ENCODE measurements around the gene TAF4.
"Not testable (repeated sequence)": the region's sequence is repeated elsewhere in the genome, so short reads cannot be mapped to it uniquely, and the experiment has no call there.

TAF4 gene

DNA sequence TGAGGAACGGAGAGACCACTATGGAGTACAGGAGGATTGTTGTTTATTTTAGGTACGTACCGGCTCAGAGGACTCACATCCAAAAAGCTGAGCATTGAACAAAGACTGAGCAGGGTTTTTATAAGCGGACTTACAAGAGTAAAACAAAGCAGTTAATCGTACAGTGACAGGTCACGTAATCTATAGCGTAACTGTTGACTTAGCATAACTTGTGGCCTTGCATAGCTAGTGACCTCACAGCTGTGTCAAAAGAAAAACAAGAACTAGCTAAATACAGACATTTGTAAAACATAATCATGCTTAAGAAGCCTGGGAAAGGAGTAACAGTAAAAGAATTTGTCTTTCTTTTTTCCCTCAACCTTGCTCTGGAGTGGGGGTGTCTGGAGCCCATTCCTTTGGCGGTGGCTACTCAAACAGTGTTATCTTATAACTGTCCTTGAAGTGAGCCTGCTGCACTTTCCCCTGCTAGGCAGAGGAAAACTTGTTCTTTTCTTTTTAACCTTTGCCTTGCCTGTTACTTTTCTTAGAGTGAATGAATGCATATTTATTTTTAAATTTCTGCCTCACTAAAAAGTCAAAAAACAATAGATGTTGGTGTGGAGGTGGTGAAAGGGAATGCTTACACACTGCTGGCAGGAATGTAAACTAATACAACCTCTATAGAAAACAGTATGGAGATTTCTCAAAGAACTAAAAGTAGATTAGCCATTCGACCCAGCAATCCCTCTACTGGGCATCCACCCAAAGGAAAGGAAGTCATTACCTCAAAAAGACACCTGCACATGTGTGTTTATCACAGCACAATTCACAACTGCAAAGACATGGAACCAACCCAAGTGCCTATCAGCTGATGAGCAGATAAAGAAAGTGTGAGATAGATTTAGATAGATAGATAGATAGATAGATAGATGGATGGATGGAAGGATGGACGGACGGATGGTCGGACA lies 109.0 kb downstream of the TAF4 start:
- DNase-seq = no peak

DNA sequence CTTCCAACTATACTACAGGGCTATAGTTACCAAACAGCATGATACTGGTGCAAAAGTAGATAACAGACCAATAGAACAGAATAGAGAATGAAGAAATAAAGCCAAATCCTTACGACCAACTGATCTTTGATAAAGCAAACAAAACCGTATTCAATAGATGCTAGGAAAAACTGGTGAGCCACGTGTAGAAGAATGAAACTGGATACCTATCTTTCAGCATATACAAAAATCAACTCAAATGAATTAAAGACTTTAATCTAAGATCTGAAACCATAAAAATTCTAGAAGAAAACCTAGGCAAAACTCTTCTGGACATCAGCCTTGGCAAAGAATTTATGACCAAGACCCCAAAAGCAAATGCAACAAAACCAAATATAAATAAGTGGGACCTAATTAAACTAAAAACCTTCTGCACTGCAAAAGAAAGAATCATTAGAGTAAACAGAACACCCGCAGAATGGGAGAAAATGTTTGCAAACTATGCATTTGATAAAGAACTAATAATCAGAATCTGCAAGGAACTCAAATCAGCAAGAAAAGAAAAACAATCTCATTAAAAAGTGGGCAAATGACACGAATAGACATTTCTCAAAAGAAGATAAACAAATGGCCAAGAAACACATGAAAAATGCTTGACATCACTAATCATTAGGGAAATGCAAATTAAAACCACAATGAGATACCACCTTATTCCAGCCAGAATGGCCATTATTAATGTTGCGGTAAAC lies 109.8 kb downstream of the TAF4 start:
- no peak for DNase-seq

DNA sequence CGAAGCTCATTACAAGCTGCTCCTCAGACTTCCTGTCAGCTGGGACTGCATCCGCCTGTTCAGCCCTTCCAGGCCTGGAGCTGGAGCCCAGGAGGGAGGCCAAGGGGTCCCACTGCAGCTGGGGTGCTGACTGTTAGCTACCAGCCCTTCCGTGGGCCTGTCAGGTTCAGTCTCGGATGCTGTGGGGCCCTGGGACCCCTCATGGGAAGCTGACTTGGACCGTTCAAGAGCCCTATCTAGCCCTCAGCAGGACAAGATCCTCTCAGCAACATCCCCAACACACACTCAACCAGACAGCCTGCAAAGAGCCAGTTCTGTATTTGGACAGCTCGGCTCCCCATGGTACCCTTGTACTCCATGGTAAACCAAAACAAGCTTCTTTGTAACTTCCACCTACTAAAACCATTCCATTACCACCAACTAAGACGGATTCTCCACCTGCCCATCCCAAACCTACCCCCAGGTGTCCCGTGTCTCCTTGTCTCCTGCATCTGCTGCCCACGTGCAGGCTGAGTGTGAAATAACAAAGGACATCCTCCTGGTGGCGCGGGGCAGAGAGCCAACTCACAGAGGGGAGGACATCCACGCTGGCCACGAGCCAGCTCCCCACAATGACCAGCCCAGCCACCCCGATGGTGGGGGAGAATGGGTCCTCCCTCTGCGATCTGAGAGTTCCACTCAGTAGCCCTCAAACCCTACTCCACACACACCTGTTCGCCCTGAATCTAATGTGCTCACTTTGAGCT lies 111.2 kb downstream of the TAF4 start:
- DNase-seq = peak; percentile 35

DNA sequence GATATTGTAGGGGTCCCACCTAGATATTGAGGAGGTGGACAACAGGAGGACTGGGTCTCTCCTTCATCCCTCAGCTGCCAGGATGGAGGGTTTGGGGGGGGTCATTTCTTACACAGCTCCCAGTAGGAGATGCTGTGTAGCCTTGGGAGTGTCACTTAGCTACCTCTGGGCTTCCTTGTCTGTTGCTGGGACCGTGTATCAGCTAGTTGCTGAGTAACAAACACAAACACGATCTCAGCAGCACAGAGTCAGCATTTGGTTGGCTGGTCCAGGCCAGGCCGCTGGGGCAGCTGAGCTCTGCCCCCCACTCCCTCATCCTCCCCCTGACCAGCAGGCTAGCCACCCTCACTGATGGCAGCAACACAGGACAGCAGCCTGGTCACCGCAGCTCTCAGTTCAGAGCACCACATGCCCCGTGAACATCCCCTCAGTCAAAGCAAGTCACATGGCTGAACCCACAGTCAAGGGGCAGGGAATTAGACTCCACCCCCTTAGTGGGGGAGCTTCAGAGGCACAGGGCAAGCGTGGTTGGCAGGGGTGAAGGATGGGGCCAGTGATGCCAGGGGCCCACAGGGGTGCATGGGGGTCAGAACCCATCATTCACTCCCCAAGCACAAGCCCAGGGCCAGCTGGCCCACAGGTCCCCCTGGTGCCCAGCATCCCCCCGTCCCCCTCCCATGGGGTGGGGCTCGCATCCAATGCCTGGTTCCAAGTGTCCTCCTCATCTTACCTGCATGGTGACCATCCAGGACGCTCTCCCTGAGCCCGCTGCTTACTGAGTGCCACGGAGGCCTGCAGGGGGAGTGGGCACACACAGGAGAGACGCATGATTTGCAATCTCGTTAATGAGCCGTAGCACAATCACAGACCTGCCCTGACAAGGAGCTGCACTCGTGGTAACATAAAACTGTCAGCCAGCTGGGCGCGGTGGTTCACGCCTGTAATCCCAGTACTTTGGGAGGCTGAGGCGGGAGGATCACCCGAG lies 112.4 kb downstream of the TAF4 start:
- no peak for DNase-seq

DNA sequence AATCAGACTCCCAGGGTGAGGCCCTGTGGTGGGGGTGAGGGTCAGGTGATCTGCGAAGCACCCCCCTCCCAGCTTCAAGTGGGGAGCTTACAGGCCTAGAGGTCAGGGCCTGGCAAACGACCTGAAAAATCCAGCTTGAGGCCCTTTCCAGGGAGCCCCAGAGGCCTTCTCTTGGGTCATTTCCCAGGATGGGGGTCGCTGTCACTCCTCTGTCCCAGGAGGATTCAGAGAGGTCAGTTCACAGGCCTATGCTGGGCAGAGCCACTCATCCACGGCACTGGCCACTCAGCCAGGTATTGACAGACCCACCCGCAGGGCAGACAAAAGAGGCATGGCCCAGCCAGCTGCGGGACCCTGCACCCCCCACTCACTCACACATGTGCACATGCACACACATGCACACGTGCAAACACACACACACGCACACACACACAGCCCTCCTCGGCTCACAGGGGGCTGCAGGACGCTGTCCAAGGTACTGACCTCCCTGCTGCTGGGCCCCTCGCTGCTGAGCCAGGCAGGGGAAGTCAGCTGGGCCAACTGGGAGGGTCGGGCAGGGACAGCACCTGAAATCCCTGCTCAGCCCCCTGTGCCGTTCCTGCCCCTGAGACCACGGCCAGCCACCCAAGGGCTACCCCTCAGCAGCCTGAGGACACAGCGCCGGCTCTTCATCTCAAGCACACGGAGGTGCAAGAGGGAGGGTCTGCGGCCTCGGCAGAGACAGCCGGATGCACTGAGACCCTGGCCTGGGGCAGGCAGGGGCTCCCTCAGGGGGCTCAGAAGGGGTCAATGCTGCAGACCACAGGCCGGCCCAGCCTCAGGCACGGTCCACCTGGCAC lies 113.8 kb downstream of the TAF4 start:
- no peak for DNase-seq

DNA sequence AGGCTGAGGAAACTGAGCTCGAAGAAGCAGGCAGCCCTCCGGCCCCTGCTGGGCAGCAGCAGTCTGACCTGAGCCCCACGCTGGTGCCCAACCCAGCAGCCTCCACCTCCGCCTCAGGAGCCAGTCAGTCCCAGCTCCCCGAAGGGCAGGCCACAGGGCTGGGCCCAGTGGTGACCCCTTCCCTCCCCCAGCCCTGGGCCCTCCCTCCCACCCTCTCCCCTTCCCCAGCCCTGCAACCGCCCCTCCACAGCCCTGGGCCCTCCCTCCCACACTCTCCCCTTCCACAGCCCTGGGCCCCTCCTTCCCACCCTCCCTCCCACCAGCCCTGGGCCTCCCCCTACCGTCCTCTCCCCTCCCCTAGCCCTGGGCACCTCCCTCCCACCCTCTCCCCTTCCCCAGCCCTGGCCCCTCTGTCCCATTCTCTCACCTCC lies 115.0 kb downstream of the TAF4 start:
- DNase-seq = no peak

DNA sequence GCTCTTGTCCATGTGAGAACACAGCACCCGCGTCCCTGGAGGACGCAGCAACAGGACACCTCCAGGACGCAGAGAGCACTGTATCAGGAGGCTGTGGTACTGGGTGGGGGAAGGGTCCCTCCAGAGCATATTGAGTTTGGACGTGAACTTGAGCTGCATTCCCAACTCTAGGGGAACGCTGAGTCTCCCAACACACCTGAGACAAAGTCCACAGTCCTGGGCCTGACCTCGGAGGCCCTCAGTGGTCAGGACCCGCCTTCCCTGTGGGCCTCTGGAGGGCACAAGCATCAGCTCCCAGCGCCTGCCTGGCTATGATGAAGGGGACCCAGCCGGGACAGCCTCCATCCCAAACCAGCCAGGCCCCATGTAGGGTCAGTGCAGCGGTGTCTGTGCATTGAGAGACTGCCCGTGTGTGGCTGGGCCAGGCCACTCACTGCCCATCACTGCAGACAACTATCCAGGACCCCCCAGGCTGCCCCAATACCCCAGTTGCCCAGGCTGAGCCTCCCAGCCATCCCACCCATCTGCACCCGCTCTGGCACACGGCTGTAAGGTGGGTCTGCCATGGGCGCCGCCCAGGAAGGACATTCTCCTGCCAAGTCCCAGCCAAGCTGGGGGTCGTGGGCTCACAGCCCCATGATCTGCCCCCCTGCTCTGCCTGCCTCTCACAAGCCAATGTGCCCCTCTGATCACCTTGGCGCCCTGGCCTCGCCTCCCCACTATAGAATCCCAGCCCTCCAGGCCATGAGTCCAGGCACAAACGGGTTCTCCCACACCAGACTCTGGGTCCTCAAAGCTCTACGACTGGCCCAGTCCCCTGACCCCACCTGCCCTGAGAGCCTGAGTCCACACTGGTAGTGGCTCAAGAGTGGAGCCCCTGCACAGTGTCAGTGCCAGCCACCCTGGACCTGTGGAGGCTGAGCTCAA lies 115.7 kb downstream of the TAF4 start:
- DNase-seq = no peak

DNA sequence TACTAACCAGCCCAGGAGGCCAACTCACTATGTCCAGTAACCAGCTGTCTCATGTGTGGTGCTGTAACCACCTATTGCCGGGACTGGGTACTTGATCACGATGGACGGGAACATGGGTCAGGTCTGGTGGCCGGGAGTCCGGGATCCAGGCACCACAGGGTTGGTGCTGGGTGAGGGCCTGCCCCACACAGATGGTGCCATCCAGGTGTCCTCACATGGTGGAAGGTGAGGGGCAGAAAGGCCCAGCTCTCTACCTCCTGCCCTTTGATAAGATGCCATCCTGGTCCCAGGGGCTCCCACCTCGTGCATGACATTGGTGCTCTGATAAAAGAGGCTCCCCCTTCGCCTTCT lies 116.3 kb downstream of the TAF4 start:
- no peak for DNase-seq

DNA sequence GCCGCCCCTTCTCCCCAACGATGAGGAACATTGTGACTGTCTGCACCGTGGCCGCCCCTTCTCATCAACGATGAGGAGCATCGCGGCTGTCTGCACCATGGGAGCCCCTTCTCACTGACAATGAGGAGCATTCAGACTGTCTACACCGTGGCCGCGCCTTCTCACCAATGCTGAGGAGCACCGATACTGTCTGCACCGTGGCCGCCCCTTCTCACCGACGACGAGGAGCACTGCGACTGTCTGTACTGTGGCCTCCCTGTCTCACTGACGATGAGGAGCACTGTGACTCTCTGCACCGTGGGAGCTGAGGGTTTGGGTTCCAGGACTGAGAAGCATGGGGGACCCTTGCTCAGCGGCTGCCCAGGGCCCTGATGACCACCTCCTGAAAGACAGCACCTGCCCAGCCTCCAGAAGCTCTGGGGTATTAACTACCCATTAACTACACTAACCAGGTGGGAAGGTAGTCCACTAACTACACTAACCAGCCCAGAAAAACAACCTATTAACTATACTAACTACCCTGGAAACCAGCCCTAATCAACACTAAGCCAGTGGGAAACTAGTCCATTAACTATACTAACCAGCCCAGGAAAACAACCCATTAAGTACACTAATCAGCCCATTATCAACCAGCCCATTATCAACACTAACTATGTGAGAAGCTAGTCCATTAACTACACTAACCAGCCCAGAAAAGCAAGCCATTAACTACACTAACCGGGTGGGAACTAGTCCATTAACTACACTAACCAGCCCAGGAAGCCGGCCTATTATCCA lies 116.9 kb downstream of the TAF4 start:
- DNase-seq = no peak

DNA sequence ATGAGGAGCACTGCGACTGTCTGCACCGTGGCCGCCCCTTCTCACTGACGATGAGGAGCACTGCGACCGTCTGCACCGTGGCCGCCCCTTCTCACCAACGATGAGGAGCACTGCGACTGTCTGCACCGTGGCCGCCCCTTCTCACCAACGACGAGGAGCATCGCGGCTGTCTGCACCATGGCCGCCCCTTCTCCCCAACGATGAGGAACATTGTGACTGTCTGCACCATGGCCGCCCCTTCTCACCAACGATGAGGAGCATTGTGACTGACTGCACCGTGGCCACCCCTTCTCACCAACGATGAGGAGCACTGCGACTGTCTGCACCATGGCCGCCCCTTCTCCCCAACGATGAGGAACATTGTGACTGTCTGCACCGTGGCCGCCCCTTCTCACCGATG lies 117.6 kb downstream of the TAF4 start:
- not testable (repeated sequence) for DNase-seq

DNA sequence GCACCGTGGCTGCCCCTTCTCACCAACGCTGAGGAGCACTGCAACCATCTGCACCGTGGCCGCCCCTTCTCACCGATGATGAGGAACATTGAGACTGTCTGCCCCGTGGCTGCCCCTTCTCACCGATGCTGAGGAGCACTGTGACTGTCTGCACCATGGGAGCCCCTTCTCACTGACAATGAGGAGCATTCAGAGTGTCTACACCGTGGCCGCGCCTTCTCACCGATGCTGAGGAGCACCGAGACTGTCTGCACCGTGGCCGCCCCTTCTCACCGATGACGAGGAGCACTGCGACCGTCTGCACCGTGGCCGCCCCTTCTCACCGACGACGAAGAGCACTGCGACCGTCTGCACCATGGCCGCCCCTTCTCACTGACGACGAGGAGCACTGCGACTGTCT lies 120.2 kb downstream of the TAF4 start:
- DNase-seq = not testable (repeated sequence)

DNA sequence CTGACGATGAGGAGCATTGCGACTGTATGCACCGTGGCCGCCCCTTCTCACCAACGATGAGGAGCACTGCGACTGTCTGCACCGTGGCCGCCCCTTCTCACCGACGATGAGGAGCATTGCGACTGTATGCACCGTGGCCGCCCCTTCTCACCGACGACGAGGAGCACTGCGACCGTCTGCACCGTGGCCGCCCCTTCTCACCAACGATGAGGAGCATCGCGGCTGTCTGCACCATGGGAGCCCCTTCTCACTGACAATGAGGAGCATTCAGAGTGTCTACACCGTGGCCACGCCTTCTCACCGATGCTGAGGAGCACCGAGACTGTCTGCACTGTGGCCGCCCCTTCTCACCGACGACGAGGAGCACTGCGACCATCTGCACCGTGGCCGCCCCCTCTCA lies 120.7 kb downstream of the TAF4 start:
- DNase-seq = not testable (repeated sequence)

DNA sequence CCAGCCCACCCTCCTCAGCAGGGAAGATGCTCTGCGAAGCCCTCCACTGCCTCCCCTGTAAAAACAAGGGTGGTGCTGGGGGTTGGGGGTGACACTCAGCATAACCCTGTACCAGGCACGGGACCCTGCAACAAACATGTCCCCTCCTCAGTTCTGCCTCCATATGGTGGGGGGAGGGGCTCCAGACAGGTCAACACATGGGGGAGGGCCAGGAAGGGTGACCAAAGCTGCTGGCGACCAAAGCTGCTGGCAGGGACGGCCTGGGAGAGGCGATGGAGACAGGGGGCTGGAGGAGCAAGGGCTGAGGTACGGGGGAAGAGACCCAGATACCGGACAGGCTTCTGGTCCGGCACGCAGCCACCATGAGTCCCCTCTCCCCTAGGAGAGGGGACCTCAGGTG lies 123.2 kb downstream of the TAF4 start:
- DNase-seq = no peak

DNA sequence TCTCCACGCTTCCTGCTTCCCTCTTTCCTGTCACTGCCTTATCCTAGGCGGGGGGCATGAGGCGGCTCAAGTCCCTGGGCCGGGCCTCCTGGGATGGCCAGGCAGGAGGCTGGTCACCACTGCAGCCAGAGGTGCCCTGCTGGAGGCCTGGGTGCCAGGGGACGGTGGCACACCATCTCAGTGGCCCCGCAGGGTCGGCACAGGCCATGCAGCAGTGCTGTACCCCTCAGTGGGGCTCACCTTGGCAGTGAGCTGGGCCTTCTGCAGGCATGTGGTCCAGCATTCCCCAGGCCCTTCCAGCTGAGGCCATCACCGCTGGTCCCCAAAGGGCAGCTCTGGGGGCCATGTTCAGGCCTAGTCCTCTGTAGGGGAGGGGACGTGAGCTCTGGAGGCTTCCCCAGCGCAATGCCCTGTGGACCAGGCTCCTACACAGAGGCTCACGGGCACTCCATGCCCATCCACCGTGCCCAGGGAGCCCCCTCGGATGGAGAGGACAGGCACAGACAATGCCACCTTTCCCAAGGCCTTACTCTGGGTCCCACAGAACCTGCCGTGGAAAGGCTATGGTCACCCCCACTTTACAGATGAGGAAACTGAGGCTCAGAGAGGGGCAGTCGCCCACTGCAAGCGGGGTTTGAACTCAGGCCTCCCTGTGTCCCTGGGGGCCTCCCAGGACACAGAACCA lies 123.8 kb downstream of the TAF4 start:
- DNase-seq = no peak

DNA sequence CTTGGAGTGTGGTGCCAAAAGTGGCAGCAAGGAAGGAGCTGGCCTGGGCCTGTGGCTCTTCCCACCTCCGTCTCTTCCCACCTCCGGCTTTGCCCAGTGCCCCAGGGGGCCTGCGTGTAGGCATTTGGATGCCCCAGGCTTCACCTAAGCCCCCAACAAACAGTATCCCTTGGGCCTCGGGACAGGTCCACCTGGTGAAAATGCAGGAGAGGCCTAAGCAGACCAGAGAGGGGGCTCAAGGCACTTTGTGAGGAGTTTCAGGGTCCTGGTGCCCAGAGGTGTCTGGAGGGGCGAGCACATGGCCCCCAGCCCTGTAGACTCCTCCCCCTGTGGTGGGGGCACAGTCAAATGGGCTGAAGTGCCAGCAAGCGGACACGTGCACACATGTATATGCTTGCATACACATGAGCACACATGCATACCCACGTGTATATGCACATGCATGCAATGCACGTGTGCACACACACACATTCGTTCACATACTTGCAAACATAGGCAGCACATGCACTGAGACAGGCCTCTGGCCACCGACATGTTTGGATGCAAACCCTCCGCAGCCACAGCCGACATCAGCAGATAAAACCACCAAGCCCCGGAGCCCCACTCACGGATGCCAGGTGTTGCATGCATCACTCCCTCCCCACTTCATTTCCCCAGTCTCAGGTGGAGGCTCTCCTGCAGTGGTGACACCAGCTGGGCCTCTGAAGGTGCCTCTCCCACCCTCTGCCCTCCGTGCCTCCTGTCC lies 124.5 kb downstream of the TAF4 start:
- DNase-seq = no peak

DNA sequence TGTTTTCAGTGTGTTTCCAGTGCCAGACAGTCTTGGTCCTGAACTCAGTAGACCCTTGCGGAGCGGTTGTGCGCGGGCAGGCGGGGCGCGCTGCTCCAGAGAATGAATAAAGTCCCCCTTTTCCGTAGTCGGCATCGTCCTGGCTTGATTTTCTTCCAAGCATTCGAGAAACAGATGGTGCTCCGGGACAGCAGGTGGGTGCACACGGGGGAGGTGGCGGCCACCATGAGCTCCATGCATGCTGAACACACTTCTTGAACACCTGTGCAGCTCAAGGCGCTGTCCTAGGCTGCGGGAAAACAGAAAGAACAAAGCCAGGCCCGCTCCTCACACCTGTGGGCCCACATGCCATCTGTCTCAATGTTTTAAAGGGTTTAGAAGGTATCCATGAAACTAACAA lies 125.2 kb downstream of the TAF4 start:
- no peak for DNase-seq

DNA sequence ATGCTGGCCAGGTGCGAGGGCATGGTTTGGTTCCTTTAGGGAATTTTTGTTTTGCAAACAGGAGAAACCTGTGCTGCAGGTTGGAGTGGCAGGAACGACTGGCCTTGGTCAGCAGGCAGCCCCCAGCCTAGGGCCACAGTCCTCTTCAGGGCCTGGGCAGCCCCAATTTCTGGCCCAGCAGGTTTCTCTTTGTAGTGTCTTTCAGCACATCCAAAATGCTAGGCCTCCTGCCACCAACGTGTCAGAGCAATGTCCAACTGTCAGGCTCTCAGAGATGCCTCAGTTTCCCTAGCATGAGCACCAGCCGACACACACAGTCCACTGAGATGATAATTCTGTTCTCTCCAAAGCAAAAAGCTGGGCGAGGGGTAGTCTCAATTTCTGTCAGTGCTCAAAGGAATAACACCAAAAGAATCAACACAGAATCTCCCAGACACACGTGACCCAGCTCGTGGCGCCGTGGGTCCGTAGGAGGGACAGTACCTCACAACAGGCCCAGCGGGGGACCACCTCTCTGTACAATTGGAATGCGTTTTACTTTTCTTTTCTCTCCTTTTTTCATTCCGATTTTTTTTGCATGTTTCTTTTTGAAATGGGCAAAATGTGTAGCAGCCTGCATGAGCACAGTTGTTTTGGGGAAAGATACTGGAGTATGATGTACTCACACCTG lies 125.9 kb downstream of the TAF4 start:
- no peak for DNase-seq
